ENCODE data around the gene FHIP1A.

DNA sequence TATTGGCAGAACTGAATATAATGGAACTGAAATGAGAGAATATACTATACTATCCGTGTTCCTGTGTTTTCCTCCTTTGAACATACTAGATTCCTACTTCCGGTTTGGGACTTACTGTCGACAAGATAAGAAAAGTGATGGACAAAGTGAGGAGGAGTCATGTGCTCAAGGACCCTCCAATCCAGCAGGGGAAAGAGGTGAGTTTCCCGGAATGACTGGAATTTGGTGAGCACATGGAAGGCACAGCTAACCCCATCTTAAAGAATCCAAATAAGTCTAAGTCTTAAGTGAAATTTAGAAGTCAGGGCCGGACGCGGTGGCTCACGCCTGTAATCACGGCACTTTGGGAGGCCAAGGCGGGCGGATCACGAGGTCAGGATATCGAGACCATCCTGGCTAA, 47.0 kb upstream of the FHIP1A start:
- TF ChIP-seq, protein P1, sequence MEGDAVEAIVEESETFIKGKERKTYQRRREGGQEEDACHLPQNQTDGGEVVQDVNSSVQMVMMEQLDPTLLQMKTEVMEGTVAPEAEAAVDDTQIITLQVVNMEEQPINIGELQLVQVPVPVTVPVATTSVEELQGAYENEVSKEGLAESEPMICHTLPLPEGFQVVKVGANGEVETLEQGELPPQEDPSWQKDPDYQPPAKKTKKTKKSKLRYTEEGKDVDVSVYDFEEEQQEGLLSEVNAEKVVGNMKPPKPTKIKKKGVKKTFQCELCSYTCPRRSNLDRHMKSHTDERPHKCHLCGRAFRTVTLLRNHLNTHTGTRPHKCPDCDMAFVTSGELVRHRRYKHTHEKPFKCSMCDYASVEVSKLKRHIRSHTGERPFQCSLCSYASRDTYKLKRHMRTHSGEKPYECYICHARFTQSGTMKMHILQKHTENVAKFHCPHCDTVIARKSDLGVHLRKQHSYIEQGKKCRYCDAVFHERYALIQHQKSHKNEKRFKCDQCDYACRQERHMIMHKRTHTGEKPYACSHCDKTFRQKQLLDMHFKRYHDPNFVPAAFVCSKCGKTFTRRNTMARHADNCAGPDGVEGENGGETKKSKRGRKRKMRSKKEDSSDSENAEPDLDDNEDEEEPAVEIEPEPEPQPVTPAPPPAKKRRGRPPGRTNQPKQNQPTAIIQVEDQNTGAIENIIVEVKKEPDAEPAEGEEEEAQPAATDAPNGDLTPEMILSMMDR (IDR thresholded peaks at IDR 0.05): no peak
- TF ChIP-seq POLR2A (IDR thresholded peaks at IDR 0.05): no peak

All from adrenal gland (tissue), 5 donors.